Measurements from ENCODE around the gene ANXA4.
"Not testable (repeated sequence)": the region's sequence is repeated elsewhere in the genome, so short reads cannot be mapped to it uniquely, and the experiment has no call there.

The ANXA4 gene

GRCh38 chr2:69797836-69798289 is 55.9 kb downstream of the ANXA4 start:
- Histone ChIP-seq H3K9ac (ENCODE audit: low read depth, low read length) (no peak overlapping the region), H3K27me3 (ENCODE audit: control insufficient read depth, insufficient read depth, low read length) (no peaks in the 10 kb centered on the region), H3K36me3 (ENCODE audit: control insufficient read depth, insufficient read depth, low read length) (no peaks in the 10 kb centered on the region), H3K4me1 (ENCODE audit: control insufficient read depth, insufficient read depth, low read length) (peaks cover 7% of the 10 kb centered on the region), H3K27ac (ENCODE audit: low read depth, low read length) (peak overlapping the region; percentile 48), H3K9me3 (ENCODE audit: control insufficient read depth, insufficient read depth, low read length) (no peaks in the 10 kb centered on the region), H3K4me3 (ENCODE audit: low read depth, low read length) (no peak overlapping the region)

GRCh38 chr2:69798290-69798908 is 56.5 kb downstream of the ANXA4 start:
- H3K9me3 ChIP-seq (ENCODE audit: control insufficient read depth, insufficient read depth, low read length), result no peaks in the 10 kb centered on the region
- peak overlapping the region; percentile 57 for H3K27ac ChIP-seq (ENCODE audit: low read depth, low read length)
- no peaks in the 10 kb centered on the region for H3K27me3 ChIP-seq (ENCODE audit: control insufficient read depth, insufficient read depth, low read length)
- H3K4me1 ChIP-seq (ENCODE audit: control insufficient read depth, insufficient read depth, low read length), result peaks cover 7% of the 10 kb centered on the region
- no peak overlapping the region for H3K9ac ChIP-seq (ENCODE audit: low read depth, low read length)
- no peaks in the 10 kb centered on the region for H3K36me3 ChIP-seq (ENCODE audit: control insufficient read depth, insufficient read depth, low read length)
- H3K4me3 ChIP-seq (ENCODE audit: low read depth, low read length), result no peak overlapping the region

GRCh38 chr2:69798909-69799526 is 57.1 kb downstream of the ANXA4 start:
- no peaks in the 10 kb centered on the region for H3K9me3 ChIP-seq (ENCODE audit: control insufficient read depth, insufficient read depth, low read length)
- peak overlapping the region; percentile 68 for H3K27ac ChIP-seq (ENCODE audit: low read depth, low read length)
- H3K4me3 ChIP-seq (ENCODE audit: low read depth, low read length), result no peak overlapping the region

GRCh38 chr2:69801745-69802290 is 59.9 kb downstream of the ANXA4 start:
- Histone ChIP-seq H3K36me3 (ENCODE audit: control insufficient read depth, insufficient read depth, low read length) (peaks cover 7% of the 10 kb centered on the region; the same call in 1 of the 2 replicates), H3K27me3 (ENCODE audit: control insufficient read depth, insufficient read depth, low read length) (no peaks in the 10 kb centered on the region), H3K9me3 (ENCODE audit: control insufficient read depth, insufficient read depth, low read length) (no peaks in the 10 kb centered on the region), H3K4me1 (ENCODE audit: control insufficient read depth, insufficient read depth, low read length) (peaks cover 7% of the 10 kb centered on the region), H3K9ac (ENCODE audit: low read depth, low read length) (no peak overlapping the region), H3K27ac (ENCODE audit: low read depth, low read length) (no peak overlapping the region), H3K4me3 (ENCODE audit: low read depth, low read length) (no peak overlapping the region)

More at GRCh38 chr2:69798909-69799526, 57.1 kb downstream of the ANXA4 start:
- Histone ChIP-seq H3K4me1 (ENCODE audit: control insufficient read depth, insufficient read depth, low read length) (peaks cover 7% of the 10 kb centered on the region), H3K27me3 (ENCODE audit: control insufficient read depth, insufficient read depth, low read length) (no peaks in the 10 kb centered on the region), H3K9ac (ENCODE audit: low read depth, low read length) (no peak overlapping the region), H3K36me3 (ENCODE audit: control insufficient read depth, insufficient read depth, low read length) (no peaks in the 10 kb centered on the region)

- not testable (repeated sequence) for H3K4me1 ChIP-seq (ENCODE audit: control insufficient read depth, insufficient read depth, low read length); H3K4me3 ChIP-seq (ENCODE audit: low read depth, low read length); H3K9ac ChIP-seq (ENCODE audit: low read depth, low read length); H3K9me3 ChIP-seq (ENCODE audit: control insufficient read depth, insufficient read depth, low read length); H3K27me3 ChIP-seq (ENCODE audit: control insufficient read depth, insufficient read depth, low read length); H3K27ac ChIP-seq (ENCODE audit: low read depth, low read length); H3K36me3 ChIP-seq (ENCODE audit: control insufficient read depth, insufficient read depth, low read length)
Observed at GRCh38 chr2:69802781-69803367, 60.9 kb downstream of the ANXA4 start.

GRCh38 chr2:69804416-69804815 is 62.5 kb downstream of the ANXA4 start:
- Histone ChIP-seq H3K27ac (ENCODE audit: low read depth, low read length) (no peak overlapping the region), H3K9ac (ENCODE audit: low read depth, low read length) (no peak overlapping the region), H3K4me3 (ENCODE audit: low read depth, low read length) (no peak overlapping the region), H3K9me3 (ENCODE audit: control insufficient read depth, insufficient read depth, low read length) (no peaks in the 10 kb centered on the region), H3K4me1 (ENCODE audit: control insufficient read depth, insufficient read depth, low read length) (no peaks in the 10 kb centered on the region; the same call in 1 of the 2 replicates), H3K27me3 (ENCODE audit: control insufficient read depth, insufficient read depth, low read length) (no peaks in the 10 kb centered on the region), H3K36me3 (ENCODE audit: control insufficient read depth, insufficient read depth, low read length) (peaks cover 7% of the 10 kb centered on the region; the same call in 1 of the 2 replicates)

GRCh38 chr2:69805887-69806286 is 64.0 kb downstream of the ANXA4 start:
- Histone ChIP-seq H3K9ac (ENCODE audit: low read depth, low read length) (no peak overlapping the region), H3K36me3 (ENCODE audit: control insufficient read depth, insufficient read depth, low read length) (peaks cover 7% of the 10 kb centered on the region; the same call in 1 of the 2 replicates), H3K4me1 (ENCODE audit: control insufficient read depth, insufficient read depth, low read length) (no peaks in the 10 kb centered on the region; the same call in 1 of the 2 replicates), H3K9me3 (ENCODE audit: control insufficient read depth, insufficient read depth, low read length) (no peaks in the 10 kb centered on the region), H3K27ac (ENCODE audit: low read depth, low read length) (no peak overlapping the region), H3K4me3 (ENCODE audit: low read depth, low read length) (no peak overlapping the region), H3K27me3 (ENCODE audit: control insufficient read depth, insufficient read depth, low read length) (no peaks in the 10 kb centered on the region)

- H3K36me3 ChIP-seq (ENCODE audit: control insufficient read depth, insufficient read depth, low read length), result peaks cover 7% of the 10 kb centered on the region; the same call in 1 of the 2 replicates
- H3K27me3 ChIP-seq (ENCODE audit: control insufficient read depth, insufficient read depth, low read length), result no peaks in the 10 kb centered on the region
- H3K4me1 ChIP-seq (ENCODE audit: control insufficient read depth, insufficient read depth, low read length), result no peaks in the 10 kb centered on the region
- H3K9ac ChIP-seq (ENCODE audit: low read depth, low read length), result no peak overlapping the region
- H3K27ac ChIP-seq (ENCODE audit: low read depth, low read length), result no peak overlapping the region
- H3K9me3 ChIP-seq (ENCODE audit: control insufficient read depth, insufficient read depth, low read length), result no peaks in the 10 kb centered on the region
- no peak overlapping the region for H3K4me3 ChIP-seq (ENCODE audit: low read depth, low read length)
Observed at GRCh38 chr2:69807821-69808540, 66.0 kb downstream of the ANXA4 start.

GRCh38 chr2:69810550-69810949 is 68.6 kb downstream of the ANXA4 start:
- Histone ChIP-seq H3K9ac (ENCODE audit: low read depth, low read length) (no peak overlapping the region), H3K36me3 (ENCODE audit: control insufficient read depth, insufficient read depth, low read length) (peaks cover 7% of the 10 kb centered on the region; the same call in 1 of the 2 replicates), H3K4me1 (ENCODE audit: control insufficient read depth, insufficient read depth, low read length) (0 out of 2 replicates have a peak, but pooled peaks cover 1% of the 10 kb centered on the region), H3K27ac (ENCODE audit: low read depth, low read length) (no peak overlapping the region), H3K4me3 (ENCODE audit: low read depth, low read length) (no peak overlapping the region), H3K9me3 (ENCODE audit: control insufficient read depth, insufficient read depth, low read length) (no peaks in the 10 kb centered on the region), H3K27me3 (ENCODE audit: control insufficient read depth, insufficient read depth, low read length) (no peaks in the 10 kb centered on the region)

GRCh38 chr2:69811018-69811417 is 69.1 kb downstream of the ANXA4 start:
- Histone ChIP-seq H3K27ac (ENCODE audit: low read depth, low read length) (no peak overlapping the region), H3K27me3 (ENCODE audit: control insufficient read depth, insufficient read depth, low read length) (no peaks in the 10 kb centered on the region), H3K36me3 (ENCODE audit: control insufficient read depth, insufficient read depth, low read length) (peaks cover 5% of the 10 kb centered on the region; the same call in 1 of the 2 replicates), H3K9me3 (ENCODE audit: control insufficient read depth, insufficient read depth, low read length) (no peaks in the 10 kb centered on the region), H3K4me1 (ENCODE audit: control insufficient read depth, insufficient read depth, low read length) (peaks cover 6% of the 10 kb centered on the region), H3K9ac (ENCODE audit: low read depth, low read length) (no peak overlapping the region), H3K4me3 (ENCODE audit: low read depth, low read length) (no peak overlapping the region)
